ENCODE measurements around the gene NEU4.
"Not testable (repeated sequence)": the region's sequence is repeated elsewhere in the genome, so short reads cannot be mapped to it uniquely, and the experiment has no call there.

Gene NEU4

DNA sequence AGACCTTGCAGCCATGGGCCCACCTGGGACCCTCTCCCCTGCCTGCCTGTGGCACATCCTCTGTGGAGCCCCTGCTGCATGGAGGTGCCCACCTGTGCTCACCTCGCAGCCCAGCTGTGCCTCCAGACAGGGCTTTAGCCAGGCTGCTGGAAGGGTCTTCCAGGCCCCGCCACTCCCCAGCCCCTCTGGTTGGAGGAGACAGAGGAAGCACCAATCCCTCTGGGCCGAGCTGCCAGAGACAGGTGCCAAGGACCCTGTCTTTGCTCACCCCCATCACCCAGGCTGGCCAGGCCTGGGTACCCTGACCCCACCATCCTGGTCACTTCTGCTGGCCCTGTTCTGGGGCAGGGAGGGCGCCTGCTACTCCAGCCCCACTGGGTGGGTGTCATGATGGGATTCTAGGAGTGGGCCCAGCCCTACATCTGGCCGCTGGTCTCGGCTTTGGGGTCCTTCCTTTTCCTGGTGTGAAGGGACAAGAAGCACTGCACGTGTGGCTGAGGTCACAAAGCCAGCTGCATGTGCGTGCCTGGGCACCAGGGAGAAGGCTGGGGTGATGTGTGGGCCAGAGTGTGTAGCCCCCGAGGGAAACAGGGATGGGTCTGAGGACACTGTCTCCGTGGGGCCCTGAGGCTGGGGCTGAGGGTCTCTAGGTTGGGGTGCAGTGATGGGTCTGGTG, 9.3 kb upstream of the NEU4 start:
- no peak for DNase-seq (ENCODE audit: low read depth)

- DNase-seq (ENCODE audit: low read depth): not testable (repeated sequence)
These were observed 8.6 kb upstream of the NEU4 start for GRCh38 chr2:241800198-241800903.

DNA sequence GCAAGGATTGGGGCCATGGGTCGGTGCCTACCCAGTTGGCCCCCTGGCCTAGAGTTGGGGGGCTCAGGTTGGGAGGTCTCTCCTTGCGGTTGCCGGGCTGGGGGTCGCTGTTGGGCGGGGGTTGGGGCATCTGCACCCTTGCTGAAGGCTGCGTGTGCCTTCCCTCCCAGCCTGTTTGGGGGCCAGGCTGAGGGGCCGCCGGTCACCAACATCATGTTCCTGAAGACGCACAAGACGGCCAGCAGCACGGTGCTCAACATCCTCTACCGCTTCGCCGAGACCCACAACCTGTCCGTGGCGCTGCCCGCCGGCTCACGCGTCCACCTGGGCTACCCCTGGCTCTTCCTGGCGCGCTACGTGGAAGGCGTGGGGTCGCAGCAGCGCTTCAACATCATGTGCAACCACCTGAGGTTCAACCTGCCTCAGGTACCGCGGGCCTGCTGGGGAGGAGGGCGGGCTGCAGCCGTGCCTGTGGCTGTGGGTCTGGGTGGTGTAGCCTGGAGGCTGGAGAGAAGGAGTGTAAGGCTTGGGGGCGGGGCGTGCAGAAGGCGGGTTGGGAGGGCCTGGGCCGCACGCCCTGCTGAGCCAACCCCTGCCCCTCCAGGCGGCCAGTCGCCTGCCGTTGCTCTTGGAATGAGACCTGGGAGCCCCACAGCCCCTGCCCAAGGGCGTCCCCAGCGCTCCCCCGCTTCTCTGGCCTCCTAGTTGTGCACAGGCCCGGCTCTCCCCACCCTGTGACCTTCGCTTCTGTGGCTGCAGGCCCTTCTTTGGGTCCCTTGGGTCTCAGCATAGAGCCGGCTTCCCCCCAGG, 7.2 kb upstream of the NEU4 start:
- no peak for DNase-seq (ENCODE audit: low read depth)

- no peak for DNase-seq (ENCODE audit: low read depth)
These were observed 6.3 kb upstream of the NEU4 start for GRCh38 chr2:241802421-241803318.

DNA sequence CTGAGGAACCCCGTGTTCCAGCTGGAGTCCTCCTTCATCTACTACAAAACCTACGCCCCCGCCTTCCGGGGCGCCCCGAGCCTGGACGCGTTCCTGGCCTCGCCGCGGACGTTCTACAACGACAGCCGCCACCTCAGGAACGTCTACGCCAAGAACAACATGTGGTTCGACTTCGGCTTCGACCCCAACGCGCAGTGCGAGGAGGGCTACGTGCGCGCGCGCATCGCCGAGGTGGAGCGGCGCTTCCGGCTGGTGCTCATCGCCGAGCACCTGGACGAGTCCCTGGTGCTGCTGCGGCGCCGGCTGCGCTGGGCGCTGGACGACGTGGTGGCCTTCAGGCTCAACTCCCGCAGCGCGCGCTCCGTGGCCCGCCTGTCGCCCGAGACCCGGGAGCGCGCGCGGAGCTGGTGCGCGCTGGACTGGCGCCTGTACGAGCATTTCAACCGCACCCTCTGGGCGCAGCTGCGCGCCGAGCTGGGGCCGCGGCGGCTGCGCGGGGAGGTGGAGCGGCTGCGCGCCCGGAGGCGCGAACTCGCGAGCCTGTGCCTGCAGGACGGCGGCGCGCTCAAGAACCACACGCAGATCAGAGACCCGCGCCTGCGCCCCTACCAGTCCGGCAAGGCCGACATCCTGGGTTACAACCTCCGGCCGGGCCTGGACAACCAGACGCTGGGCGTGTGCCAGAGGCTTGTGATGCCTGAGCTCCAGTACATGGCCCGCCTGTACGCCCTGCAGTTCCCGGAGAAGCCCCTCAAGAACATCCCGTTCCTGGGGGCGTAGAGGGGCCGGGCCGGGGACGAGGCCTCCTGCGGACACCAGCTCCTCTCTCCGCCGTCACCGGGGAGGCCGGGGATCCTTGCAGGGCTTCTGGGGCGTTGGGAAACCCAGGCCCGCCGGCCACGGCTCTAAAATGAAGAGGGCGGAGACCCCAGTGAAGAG, 5.3 kb upstream of the NEU4 start:
- no peak for DNase-seq (ENCODE audit: low read depth)

DNA sequence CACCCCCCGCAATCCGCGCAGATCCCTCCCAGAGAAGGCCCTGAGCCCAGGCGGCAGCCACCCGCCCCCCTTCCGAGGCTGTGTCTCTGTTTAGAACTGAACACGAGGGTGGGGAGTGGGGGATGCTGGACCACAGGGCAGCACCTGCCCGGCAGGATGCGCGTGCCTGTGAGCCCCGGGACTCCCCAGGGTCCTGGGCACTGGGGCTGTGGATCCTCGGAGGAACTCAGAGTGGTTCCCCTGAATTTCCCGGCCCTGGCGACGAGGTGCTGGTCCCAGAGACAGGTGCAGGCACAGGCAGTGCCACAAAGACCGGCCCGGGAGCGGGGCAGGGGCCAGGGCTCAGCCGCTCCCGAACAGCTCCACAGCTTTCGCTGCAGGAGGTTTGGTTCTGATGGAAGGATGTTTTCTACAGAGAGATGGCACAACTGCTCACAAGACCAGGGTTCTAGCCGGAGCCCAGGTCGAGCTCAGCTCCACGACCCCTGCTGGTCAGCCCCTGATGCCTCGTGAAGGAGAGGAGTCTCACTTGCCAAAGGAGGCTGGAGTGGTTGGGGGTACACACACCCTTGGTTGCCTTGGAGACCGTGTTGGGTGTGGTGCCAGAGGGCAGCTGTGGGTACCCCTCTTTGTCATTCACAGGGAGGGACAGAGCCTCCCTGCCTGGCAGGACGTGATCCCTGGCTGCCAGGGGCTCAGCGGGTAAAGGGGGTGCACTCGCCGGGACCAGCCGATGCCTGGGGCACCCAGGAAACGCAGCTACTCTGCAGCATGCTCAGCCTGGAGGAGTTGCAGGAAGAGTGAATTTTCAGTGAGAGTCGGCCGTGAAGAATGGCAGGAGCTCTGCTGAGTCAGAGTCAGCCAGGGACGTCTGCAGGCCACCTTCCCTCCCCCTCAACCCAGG, 4.4 kb upstream of the NEU4 start:
- no peak for DNase-seq (ENCODE audit: low read depth)

DNA sequence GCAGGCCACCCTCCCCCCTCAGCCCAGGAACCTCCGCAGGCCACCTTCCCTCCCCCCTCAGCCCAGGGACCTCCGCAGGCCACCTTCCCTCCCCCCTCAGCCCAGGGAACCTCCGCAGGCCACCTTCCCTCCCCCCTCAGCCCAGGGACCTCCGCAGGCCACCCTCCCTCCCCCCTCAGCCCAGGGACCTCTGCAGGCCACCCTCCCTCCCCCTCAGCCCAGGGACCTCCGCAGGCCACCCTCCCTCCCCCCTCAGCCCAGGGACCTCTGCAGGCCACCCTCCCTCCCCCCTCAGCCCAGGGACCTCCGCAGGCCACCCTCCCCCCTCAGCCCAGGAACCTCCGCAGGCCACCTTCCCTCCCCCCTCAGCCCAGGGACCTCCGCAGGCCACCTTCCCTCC, 2.8 kb upstream of the NEU4 start:
- not testable (repeated sequence) for DNase-seq (ENCODE audit: low read depth)

- DNase-seq (ENCODE audit: low read depth): no peak
These were observed 807 bp upstream of the NEU4 start for GRCh38 chr2:241808051-241808720.

GRCh38 chr2:241809383-241810306, 652 bp downstream of the NEU4 start:
- no peak for DNase-seq (ENCODE audit: low read depth)

GRCh38 chr2:241810307-241811200, 1.6 kb downstream of the NEU4 start:
- DNase-seq (ENCODE audit: low read depth): no peak

DNA sequence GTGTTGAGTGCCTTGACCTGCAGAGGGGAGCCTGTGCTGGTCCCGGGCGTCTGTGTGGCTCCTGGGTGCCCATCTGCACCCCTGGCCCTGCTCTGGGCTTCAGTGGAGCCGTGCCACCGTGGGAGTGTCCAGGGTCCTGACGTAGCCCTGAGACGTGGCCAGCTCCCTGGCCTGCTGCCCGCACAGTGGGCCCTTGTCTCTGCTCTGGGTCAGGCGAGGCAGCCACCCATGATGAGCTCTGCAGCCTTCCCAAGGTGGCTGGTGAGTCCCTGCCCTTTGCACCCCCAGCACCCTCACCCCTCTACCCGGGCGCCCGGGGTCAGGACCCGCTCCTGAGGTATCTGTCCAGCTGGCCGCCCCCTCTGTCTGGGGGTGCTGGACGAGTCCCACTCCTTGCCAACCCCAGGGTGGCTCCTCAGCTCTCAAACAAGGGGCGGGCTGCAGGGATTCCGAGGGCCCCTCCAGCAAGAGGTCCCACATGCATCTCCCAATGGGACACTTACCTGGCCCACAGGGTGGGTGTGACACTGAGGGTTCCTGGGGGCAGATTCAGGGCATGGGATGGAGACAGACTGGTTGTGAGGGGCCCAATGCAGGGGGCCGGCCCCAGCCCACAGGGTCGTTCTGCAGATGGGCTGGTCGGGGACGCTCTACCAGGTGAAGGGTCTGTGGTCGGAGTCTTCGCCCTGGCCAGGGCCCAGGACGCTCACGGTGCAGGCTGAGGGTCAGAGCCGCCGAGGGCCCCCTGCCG, 2.4 kb downstream of the NEU4 start:
- no peak for DNase-seq (ENCODE audit: low read depth)

DNA sequence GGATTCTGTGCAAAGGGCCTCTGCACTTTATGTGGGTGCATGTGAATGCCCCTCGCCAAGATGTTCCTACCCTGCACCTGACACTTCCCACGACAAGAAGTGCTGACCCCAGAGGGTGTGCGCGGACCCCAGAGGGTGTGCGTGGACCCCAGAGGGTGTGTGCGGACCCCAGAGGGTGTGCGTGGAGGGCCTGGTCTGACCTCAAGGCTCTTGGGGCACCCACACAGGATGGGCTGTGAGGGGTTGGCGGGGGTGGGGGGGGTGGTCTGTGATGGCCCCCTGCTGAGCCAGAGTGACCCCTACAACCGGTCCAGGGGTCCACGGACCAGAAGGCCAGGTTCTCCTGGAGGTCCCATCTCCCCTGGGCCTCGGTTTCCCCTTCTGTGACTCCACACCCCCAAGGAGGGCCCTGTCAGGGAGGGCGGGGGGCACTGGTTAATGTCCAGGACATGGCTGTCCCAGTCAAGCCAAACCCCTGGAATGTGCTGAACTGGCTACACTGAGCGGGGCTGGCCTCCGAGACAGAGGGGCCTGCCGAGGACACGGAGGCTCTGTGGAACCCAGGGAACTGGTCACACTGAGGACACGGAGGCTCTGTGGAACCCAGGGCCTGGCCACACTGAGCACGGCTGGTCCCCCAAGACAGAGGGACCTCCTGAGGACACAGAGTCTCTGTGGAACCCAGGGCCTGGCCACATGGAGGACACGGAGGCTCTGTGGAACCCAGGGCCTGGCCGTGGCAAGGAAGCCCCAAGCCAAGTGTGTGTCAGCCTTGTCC, 3.1 kb downstream of the NEU4 start:
- DNase-seq (ENCODE audit: low read depth): no peak

- no peak for DNase-seq (ENCODE audit: low read depth)
These were observed 4.0 kb downstream of the NEU4 start for GRCh38 chr2:241812730-241813643.

DNA sequence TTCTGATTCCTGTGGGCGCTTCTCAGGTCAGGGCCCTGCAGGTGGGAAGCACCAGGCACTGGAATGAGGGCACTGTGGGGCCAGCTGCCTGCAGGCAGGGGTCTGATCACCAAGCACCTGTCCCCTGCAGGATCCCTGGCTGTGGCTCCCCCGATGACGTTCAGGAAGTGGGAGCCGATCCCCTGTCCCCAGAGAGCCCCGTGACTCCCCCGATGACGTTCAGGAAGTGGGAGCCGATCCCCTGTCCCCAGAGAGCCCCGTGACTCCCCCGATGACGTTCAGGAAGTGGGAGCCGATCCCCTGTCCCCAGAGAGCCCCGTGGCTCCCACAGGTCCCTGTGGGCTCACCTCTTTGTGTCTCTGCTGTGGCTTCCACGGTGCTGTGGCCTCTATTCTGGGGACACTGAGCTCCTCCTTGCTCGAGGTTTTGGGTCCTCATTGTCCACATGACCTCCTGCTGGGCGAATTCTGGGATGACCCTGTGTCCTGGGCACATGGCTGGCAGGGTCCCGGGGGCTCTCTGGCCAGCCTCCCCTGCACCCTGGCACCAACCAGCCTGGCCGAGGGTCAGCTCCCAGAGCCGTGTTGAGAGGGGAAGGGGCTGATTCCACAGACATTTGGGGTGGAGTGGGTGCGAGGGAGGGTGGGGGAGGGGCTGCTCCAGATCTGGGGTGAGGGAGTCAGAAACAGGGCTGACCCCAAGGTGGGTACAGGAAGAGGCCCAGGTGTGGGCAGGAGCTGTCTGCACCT, 4.8 kb downstream of the NEU4 start:
- DNase-seq (ENCODE audit: low read depth): no peak
